NCI-H2196 (cell line): ENCODE measurements around the gene AP1M2.
"Not testable (repeated sequence)": the region's sequence is repeated elsewhere in the genome, so short reads cannot be mapped to it uniquely, and the experiment has no call there.

Source experiments
- DNase-seq: peaks from one replicate; lab custom pipeline; 2025; ENCODE audit not compliant: unreplicated experiment; lab: John Stamatoyannopoulos, UW

The AP1M2 gene

GRCh38 chr19:10565567-10566407 lies 21.3 kb downstream of the AP1M2 start, which contains the start of gene KRI1:
Gene KRI1 (minus strand): TSS chr19:10566010. CDS start chr19:10565999, 11 bp downstream.
- DNase-seq, result peak; percentile 98

- DNase-seq, result peak; percentile 19
Measured at GRCh38 chr19:10565028-10565566, 22.0 kb downstream of the AP1M2 start.

GRCh38 chr19:10562609-10563008 lies 24.5 kb downstream of the AP1M2 start:
- DNase-seq, result no peak

GRCh38 chr19:10560154-10560553 lies 27.0 kb downstream of the AP1M2 start:
- no peak for DNase-seq

GRCh38 chr19:10557603-10558197 lies 29.4 kb downstream of the AP1M2 start:
- no peak for DNase-seq

- DNase-seq, result no peak
Measured at GRCh38 chr19:10555610-10555973, 31.5 kb downstream of the AP1M2 start.

- no peak for DNase-seq
Measured at GRCh38 chr19:10554760-10555609, 32.1 kb downstream of the AP1M2 start.

- no peak for DNase-seq
Measured at GRCh38 chr19:10553943-10554381, 33.1 kb downstream of the AP1M2 start.

- no peak for DNase-seq
Measured at GRCh38 chr19:10553087-10553667, 33.9 kb downstream of the AP1M2 start.

GRCh38 chr19:10552510-10553053 lies 34.5 kb downstream of the AP1M2 start:
- DNase-seq, result peak; percentile 26

GRCh38 chr19:10551698-10552301 lies 35.3 kb downstream of the AP1M2 start:
- DNase-seq, result peak; percentile 26

- not testable (repeated sequence) for DNase-seq
Measured at GRCh38 chr19:10551006-10551405, 36.1 kb downstream of the AP1M2 start.

GRCh38 chr19:10550336-10550735 lies 36.8 kb downstream of the AP1M2 start:
- no peak for DNase-seq

- no peak for DNase-seq
Measured at GRCh38 chr19:10549733-10550132, 37.4 kb downstream of the AP1M2 start.

GRCh38 chr19:10548746-10549276 lies 38.3 kb downstream of the AP1M2 start:
- no peak for DNase-seq

GRCh38 chr19:10546817-10547216 lies 40.3 kb downstream of the AP1M2 start:
- no peak for DNase-seq

GRCh38 chr19:10544753-10545251 lies 42.3 kb downstream of the AP1M2 start:
- DNase-seq, result no peak

GRCh38 chr19:10544242-10544752 lies 42.8 kb downstream of the AP1M2 start:
- DNase-seq, result no peak

- peak; percentile 94 for DNase-seq
Measured at GRCh38 chr19:10543420-10544241, 43.5 kb downstream of the AP1M2 start, which contains the start of gene ATG4D. Gene ATG4D (plus strand): TSS chr19:10543904. CDS start chr19:10544091, 187 bp downstream.
